ENCODE data around the gene SUV39H1.

SUV39H1 gene

DNA sequence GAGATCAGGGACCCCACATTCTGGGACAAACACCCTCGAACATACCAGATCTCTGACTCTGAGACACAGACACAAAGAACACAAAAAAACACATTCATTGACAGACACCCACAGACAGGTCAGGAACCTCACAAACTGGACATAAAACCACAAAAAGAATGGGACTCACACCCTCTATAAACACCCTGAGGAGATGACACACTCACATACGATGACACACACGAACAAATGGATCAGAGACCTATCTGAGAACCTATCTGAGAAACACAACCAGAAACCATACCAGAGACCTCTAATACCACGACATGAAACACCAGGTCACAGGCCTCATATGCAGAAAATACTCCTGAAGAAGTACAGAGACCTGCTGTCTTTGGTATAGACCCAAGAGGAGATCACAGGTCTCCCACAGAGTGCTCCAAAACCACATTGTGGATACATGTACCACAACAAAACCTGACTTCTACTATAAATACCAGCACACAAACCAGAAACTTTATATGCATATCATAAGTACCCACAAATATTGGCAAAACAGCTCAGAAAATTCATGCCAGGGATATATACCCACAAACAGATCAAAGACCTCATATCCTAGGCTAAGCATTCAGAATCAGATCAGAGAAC lies 19.5 kb downstream of the SUV39H1 start:
- DNase-seq = no peak

GRCh38 chrX:48719958-48720357 lies 23.4 kb downstream of the SUV39H1 start:
- DNase-seq = no peak

- DNase-seq = no peak
Measured at GRCh38 chrX:48720577-48721250, 24.2 kb downstream of the SUV39H1 start.

- DNase-seq = no peak
Measured at GRCh38 chrX:48721916-48722315, 25.4 kb downstream of the SUV39H1 start.

GRCh38 chrX:48726596-48726995 lies 30.1 kb downstream of the SUV39H1 start:
- DNase-seq = no peak

DNA sequence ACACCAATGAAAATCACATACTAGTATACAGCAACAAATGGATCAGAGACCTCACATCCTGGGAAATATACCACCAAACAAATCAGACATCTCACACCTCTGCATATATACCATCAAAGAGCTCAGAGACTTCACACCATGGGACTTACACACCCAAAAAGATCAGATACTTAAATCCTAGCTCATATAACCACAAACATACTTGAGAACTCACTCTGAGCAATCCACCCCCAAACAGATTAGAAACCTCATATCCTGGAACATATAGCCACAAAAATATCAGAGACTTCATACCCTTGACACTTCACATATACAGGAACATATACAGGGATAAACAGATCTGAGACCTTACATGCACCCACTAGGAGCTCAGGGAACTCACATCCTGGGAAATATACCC lies 32.1 kb downstream of the SUV39H1 start:
- DNase-seq = no peak

DNA sequence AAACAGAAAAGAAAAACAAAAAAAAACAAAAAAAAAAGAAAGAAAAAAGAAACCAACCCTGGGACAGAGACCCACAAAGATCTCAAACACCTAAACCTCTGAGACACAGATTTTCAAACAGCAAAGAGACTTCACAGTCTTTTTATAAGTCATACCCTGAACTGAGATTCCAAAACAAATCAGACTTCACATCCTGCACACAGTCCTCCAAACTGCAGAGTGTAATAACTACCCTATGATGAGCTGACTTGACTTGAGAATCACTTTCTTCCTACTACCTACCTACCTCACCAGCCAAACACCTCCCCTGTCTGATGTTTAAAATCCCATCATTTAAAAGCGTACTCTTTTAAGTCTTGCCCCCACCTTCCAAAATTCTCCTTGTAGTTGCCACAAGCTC lies 39.8 kb downstream of the SUV39H1 start:
- no peak for DNase-seq

DNA sequence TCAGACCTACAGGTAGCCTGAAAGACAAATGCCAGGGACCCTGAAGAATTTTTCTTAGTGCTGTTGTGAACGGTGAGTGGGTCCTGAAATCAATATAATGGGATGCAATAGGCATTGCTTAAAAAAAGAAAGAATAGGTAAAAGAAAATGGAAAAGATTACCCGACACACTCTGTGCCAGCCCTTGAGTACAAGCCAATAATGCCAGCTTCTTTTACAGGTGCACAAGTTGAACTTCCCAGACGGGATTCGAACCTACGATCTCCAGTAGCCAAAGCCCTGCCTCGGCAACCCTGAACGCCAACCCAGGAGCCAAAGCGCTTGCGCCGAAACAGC lies 40.3 kb downstream of the SUV39H1 start:
- no peak for DNase-seq

DNA sequence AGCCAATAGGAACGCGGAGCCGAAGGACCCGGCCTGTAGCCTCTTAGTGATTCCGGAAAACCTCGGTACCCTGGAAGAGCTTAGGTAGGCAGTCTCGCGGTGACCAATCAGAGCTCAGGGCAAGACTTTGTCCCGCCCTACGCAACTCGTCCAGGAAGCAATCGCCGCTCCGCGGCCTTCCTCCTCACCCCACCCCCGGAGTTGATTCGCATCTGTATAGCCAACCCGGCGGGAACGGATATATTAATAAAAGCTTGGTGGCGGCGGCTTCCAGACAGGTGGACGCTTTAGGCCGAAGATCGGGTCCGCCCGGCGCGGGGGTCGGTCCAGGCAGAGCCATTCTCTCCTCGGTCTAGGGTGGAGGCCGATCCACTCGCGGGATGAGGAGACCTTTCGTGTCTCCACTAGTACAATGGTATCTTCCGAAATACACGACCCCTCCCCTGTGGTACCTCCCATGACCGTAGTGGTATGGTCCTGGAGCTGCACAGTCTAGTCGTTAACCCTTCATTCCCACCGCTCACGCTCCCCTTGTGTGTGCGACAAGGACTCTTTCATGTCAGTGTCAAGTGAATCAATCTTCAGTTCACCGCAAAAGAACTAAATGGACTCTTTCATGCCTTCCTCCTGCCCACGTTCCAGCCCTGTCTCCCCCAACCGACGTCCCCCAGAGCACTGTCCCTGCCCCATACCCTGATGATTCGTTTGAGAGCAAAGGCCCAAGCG lies 40.8 kb downstream of the SUV39H1 start:
- peak; percentile 82 for DNase-seq

- DNase-seq = no peak
Measured at GRCh38 chrX:48737940-48738339, 41.4 kb downstream of the SUV39H1 start.

DNA sequence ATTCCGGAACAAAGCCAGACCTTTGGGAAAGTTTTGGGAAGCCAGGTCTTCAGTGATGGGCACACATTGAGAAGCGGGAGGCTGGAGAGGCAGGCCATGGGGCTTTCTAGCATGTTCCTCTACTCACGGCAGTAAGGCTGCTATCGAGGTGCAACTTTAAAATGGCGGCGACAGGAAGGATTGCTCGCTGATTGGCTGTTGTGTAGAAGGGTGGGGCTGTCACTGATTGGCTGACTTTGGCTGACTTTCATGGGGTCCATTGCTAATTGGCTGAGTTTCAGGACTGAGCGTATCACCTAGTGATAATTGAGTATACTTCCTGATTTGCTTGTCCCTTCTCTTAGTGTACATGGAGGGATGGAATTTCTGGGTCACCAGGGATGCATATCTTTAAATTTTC lies 45.3 kb downstream of the SUV39H1 start:
- no peak for DNase-seq

DNA sequence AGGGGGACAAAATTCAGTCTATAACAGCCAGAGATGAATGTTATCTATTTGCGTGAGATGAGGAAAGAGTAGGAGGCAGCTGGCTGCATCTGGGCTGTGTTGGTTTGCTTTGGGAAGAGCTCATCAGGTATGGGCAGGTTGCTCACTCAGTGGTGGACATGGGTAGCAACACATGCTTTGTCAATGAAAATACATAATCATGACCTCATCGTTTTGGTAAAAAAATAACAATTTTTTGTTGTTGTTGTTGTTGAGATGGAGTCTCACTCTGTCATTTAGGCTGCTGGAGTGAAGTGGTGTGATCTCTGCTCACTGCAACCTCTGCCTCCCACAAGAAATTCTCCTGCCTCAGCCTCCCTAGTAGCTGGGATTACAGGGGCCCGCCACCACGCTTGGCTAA lies 48.7 kb downstream of the SUV39H1 start:
- DNase-seq = no peak

GRCh38 chrX:48747415-48748016 lies 51.0 kb downstream of the SUV39H1 start:
- no peak for DNase-seq

- DNase-seq = no peak
Measured at GRCh38 chrX:48749182-48749581, 52.6 kb downstream of the SUV39H1 start.

- peak; percentile 2 for DNase-seq
Measured at GRCh38 chrX:48751343-48751742, 54.8 kb downstream of the SUV39H1 start.

DNA sequence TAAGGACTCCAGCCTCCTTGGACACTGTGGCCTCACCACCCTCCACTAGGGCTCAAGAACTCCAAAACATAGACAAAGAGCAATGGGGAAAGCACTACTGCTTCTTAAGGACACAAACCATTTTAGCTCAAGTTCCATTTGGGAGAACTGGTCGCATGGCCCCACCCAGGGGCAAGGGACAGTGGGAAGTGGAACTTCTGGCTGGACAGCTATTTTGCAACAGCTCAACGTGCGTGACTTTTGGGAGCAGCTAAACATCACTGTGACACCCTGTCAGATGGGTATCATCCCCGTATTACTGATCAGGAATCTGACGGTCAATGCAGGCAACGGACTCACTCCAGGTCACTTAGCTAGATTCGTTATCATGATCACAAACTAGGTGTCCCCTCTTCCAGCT lies 56.0 kb downstream of the SUV39H1 start:
- DNase-seq = no peak

DNA sequence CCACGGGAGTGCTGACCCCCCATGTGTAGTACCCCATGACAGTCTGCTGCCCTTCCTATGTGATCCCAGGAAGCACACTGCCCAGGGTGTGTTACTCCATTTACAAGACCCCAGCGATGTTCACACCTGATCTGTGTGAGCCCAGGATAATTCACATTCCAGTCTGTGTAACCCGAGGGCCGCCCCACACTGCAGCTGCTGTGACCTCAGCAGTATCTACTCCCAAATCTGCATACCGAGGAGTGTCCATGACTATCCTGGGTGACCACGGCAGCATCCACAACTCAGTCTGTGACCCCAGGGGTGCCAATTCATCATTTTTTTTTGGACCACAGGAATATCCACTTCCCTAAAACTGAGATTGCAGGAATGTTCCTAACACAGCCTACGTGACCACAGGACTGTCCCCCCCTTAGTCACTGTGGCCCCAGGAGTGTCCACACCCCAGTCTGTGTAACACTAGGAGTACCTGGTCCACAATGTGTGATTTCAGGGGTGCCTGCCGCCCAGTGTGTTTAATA lies 57.2 kb downstream of the SUV39H1 start:
- DNase-seq = no peak

GRCh38 chrX:48754238-48754637 lies 57.7 kb downstream of the SUV39H1 start:
- DNase-seq = no peak

Measured in stimulated activated CD4-positive, alpha-beta T cell treated with anti-CD3 and anti-CD28 coated beads, Interleukin-4, amount 100 ng/mL, for 1 hour (primary cell).